Measurements from ENCODE around the gene YAP1.
A peak's percentile ranks its signal among the peaks of the same experiment; 100 is the strongest.

DNA sequence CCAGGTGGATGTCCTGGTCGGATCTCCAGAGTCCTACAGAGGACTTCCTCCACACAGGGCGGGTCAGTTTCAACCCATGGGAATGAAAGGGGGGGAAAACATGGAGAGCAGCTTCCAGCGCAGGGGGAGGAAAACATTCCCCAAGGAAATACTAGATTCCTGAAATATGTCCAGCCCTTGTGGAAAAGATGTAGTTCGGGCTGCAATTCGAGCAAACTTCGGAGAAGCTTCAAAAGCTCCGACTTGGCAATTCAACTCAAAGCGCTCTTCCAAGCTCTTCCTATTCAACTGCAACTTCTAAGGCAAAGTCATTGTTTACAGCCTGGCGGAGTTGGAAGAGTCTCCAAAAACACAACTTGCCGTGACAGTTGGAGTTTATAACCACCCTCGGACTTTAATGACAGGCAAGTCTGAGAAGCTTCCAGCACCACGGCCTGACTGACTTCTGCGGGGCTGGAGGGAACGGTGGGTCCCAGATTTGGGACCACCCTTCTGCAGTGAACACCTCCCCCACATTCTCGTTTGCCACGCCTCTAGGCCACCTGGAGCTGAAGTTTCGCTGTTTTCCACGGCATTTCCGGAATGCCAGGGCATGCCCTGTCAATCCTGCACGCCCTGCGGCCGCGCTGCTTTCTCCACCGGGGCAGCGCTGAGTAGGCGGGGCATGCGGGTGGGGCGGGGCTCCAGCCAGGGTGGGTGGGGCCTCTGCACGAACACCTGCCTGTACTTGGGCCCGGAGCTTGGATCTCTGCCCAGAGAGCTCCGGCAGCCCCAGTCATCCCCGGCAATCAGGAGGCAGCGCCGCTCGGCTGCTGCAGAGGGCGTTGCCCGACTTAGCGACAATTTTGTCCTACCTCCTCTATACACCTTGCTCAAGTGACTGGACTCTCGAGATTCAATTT is 158.1 kb downstream of the YAP1 start:
- no peak for TF ChIP-seq POLR2A (IDR thresholded peaks at IDR 0.05)
- TF ChIP-seq EP300 (IDR thresholded peaks at IDR 0.05): no peak
- peak; percentile 33 to 66 (median 52) for TF ChIP-seq CTCF (IDR thresholded peaks at IDR 0.05)
